SK-N-MC (cell line): ENCODE data around the gene ZNF710.

Experiments used
- DNase-seq: peaks from one replicate; pipeline ENCODE4 v3.0.0-alpha.2; 2011; ENCODE audit warnings: low read depth, low spot score
- H3K27ac ChIP-seq: fragments of 200-600 bp; sonication (generic); 2 replicates; pipeline ENCODE4 v1.5.1; 2016; ENCODE audit warnings: mixed run types
- H3K36me3 ChIP-seq: fragments of 200-600 bp; sonication (generic); 2 replicates; pipeline ENCODE4 v1.6.1; 2017; ENCODE audit warnings: antibody characterized with exemption, low read length, mixed read lengths; ENCODE audit not compliant: insufficient read depth
- H3K4me3 ChIP-seq: fragments of 200-600 bp; sonication (generic); 2 replicates; pipeline ENCODE4 v1.5.1; 2016
- H3K9ac ChIP-seq: fragments of 200-600 bp; sonication (generic); 2 replicates; pipeline ENCODE4 v1.8.0; 2017; ENCODE audit warnings: mixed run types, mixed read lengths; ENCODE audit not compliant: insufficient read length
- H3K9me3 ChIP-seq: fragments of 200-600 bp; sonication (generic); 2 replicates; pipeline ENCODE4 v1.6.1; 2017; ENCODE audit warnings: low read depth, mild to moderate bottlenecking, antibody characterized with exemption, low read length, moderate library complexity, mixed read lengths
- EZH2 ChIP-seq: fragments of 200-600 bp; sonication (generic); IDR thresholded peaks from one replicate; pipeline ENCODE4 v1.6.1; 2017; ENCODE audit warnings: antibody characterized with exemption
- FOXP2 ChIP-seq: optimal IDR thresholded peaks from 2 replicates; pipeline ENCODE3; 2011; ENCODE audit warnings: mild to moderate bottlenecking, moderate library complexity; ENCODE audit not compliant: insufficient read depth; ENCODE audit errors: extremely low read length, control extremely low read depth
- POLR2AphosphoS5 ChIP-seq: IDR thresholded peaks from 2 replicates; pipeline ENCODE4 v1.6.1; 2012; ENCODE audit warnings: mild to moderate bottlenecking, low read depth, low read length, borderline replicate concordance

Gene ZNF710

DNA sequence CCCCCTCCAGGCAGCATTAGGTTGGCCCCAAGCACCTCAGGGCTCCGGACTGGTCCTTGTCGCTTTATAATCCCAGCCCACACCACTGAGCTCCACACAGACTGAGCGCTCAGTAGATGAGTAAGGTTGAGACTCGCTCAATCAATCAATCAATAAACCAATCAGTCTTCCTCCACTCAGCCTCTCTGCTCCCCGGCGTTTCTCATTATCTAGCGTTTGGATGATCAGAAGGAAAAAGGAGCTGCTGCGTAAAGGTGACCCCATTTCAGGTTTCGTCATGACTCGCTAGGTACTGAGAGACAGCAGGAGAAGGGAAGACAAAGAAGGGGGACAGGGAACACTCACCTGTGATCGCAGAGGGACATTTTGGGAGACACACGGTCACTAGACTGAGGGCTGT is 41.2 kb downstream of the ZNF710 start:
- no peaks in the 10 kb centered on the region for H3K36me3 ChIP-seq
- H3K9me3 ChIP-seq: no peaks in the 10 kb centered on the region
- no peak overlapping the region for H3K9ac ChIP-seq
- no peak for DNase-seq
- H3K27ac ChIP-seq: no peak overlapping the region
- H3K4me3 ChIP-seq: no peak overlapping the region
- TF ChIP-seq POLR2AphosphoS5 (no peak), EZH2 (no peak), FOXP2 (no peak)

DNA sequence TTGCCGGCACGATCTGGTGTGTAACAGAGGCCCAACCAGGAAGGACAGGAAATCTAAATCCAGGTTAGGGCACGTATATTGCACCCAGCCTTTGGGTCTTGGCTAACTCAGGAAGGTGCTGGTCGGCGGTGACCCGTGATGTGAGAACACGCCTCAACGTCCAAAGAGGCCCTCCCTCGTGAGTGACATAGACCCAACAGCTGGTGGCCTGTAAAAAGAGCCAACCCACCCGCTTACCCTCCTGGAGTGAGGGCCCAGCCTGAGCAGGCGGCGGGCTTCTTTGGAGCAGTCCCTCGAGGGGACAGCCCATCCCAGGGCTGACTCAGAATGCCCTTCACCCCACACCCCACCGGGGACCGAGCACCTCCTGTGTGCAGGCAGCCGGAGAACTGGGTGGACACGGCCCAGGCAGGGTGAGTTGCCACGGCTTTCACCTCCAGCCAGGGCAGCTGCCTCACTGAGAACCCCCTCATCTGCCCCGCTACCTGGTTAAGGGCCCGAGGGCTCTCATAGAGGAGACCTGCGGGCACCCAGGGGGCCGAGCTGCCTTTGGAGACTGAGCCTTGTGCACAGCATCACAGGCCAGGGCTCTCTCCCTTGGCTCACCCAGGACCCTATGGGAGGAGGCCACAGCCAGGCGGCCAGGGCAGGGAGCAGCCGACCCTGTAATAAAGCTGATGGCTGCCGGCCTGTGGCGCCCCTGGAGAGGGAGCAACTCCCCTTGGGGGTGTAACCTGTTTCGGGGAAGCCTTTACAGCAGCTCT is 41.8 kb downstream of the ZNF710 start:
- no peak for TF ChIP-seq EZH2
- no peak for TF ChIP-seq FOXP2
- TF ChIP-seq POLR2AphosphoS5: no peak
- Histone ChIP-seq H3K4me3 (no peak overlapping the region), H3K27ac (no peak overlapping the region), H3K36me3 (no peaks in the 10 kb centered on the region), H3K9ac (no peak overlapping the region), H3K9me3 (no peaks in the 10 kb centered on the region)
- no peak for DNase-seq

DNA sequence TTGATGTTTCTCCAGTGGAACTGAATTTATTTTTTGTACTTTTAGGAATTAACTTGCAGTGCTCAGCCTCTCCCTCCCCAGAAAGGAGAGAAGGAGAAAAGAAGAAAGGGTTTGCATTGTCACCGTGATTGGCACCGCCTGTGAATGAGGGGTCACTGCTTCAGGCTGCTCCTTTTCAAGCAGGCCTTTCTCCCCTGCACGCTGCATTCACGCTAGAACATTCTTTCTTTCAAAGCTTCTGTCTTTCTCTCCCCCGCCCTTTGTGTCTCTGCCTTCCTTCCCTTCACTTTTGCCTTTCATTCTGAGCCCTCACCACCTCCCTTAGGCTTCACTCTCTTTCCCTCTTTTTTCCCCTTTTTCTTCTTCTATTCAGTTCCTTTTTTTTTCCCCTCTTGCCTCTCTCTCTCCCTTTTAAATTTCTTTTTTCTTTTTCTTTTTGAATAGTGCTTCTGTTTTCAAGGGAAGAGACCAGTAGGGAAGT is 42.4 kb downstream of the ZNF710 start:
- Histone ChIP-seq H3K36me3 (no peaks in the 10 kb centered on the region), H3K9me3 (no peaks in the 10 kb centered on the region), H3K9ac (peak overlapping the region; percentile 19), H3K27ac (peak overlapping the region; percentile 48; the same call in 1 of the 2 replicates), H3K4me3 (no peak overlapping the region)
- DNase-seq: no peak
- TF ChIP-seq FOXP2: no peak

DNA sequence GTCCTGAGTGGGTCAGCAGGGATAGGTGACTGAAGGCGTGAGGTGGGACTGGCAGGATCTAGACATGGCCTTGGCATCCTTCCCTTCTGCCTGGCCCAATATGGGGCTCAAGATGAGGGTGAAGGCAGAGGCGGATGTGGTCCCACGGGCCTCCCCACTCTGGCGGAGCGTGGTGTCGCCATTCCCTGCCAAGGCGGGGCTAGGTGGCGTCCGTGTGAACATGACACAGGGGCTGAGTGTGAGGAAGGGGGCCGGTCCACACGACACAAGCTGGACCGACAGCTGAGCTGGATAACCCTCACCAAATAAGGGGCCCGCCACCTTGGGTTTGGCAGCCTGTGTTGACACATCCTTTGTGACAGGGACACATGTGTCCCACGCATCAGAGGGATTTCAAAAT is 43.1 kb downstream of the ZNF710 start:
- Histone ChIP-seq H3K4me3 (no peak overlapping the region), H3K36me3 (no peaks in the 10 kb centered on the region), H3K9me3 (no peaks in the 10 kb centered on the region), H3K9ac (no peak overlapping the region), H3K27ac (no peak overlapping the region)
- TF ChIP-seq EZH2 (no peak), POLR2AphosphoS5 (no peak), FOXP2 (no peak)
- no peak for DNase-seq

DNA sequence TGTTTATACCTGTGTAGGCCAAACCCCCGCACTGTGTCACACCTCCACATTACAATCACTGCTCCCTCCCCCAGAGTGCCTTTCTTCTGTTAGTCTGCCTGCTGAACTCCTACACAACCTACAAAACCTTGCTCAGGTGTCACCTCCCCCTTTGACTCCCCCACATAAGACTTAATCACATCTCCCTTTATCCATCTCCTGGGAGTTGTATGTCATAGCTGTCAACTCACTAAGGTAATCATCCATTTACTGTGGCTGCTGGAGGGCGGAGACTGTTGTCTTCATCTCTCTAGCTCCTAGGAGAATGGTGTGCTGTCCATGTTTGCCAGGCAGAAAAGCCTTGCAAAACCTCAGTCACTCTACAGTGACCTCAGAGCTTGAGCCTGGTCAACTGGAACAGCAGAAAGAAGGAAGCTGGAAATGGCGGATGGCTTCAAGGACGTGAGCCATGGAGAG is 43.8 kb downstream of the ZNF710 start:
- TF ChIP-seq POLR2AphosphoS5 (no peak), FOXP2 (no peak), EZH2 (no peak)
- Histone ChIP-seq H3K36me3 (no peaks in the 10 kb centered on the region), H3K9ac (no peak overlapping the region), H3K4me3 (no peak overlapping the region), H3K27ac (no peak overlapping the region), H3K9me3 (no peaks in the 10 kb centered on the region)
- no peak for DNase-seq

DNA sequence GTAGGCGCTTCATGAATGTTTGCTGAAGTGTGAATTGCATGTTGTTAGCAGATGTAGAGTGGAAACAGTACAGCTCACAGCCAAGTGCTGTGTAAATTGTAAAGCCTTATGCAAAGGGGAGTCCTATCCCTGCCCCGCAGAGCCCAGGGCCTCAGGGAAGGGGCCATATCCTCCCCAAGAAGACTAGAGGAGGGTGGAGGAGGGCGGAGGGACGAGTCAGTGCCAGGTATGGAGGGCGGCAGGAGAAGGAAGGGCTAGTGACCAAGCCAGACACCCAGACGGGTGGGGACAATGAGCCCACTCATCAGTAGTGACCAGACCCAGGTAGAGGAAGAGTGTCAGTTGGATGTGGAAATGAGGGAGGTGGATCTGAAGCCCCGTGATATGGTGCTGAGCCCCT is 45.2 kb downstream of the ZNF710 start:
- H3K9me3 ChIP-seq: no peaks in the 10 kb centered on the region

DNA sequence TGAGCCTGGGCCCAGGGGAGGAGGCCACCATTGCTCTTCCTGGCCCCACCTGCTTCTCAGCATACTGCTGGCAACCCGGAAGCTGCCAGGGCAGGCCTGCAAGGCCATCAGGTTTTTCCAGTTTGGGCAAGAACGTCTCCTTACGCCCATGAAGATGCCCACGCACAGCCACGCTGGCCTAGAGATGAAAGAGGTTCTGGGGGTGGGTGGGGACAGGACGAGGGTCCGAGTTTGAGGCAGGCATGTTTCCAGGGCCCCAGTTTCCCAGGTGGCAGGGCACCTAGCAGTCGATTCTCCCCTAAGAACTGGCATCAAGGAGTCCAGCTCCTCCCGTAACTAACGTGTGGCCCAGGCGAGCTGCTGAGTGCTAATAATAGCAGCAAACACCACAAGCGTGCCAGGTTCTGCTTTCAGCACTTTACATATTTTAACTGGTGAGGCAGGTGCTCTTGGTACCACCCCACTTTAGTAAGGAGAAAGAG is 45.8 kb downstream of the ZNF710 start:
- no peaks in the 10 kb centered on the region for H3K36me3 ChIP-seq
- no peaks in the 10 kb centered on the region for H3K9me3 ChIP-seq
- no peak overlapping the region for H3K9ac ChIP-seq
- no peak for DNase-seq
- no peak overlapping the region for H3K27ac ChIP-seq
- H3K4me3 ChIP-seq: no peak overlapping the region
- no peak for TF ChIP-seq POLR2AphosphoS5
- no peak for TF ChIP-seq FOXP2
- TF ChIP-seq EZH2: no peak

More for the DNA sequence above, 45.2 kb downstream of the ZNF710 start:
- no peak for TF ChIP-seq EZH2
- no peak for TF ChIP-seq POLR2AphosphoS5
- H3K4me3 ChIP-seq: no peak overlapping the region
- no peak for DNase-seq
- H3K9ac ChIP-seq: no peak overlapping the region
- no peak overlapping the region for H3K27ac ChIP-seq
- H3K36me3 ChIP-seq: no peaks in the 10 kb centered on the region

DNA sequence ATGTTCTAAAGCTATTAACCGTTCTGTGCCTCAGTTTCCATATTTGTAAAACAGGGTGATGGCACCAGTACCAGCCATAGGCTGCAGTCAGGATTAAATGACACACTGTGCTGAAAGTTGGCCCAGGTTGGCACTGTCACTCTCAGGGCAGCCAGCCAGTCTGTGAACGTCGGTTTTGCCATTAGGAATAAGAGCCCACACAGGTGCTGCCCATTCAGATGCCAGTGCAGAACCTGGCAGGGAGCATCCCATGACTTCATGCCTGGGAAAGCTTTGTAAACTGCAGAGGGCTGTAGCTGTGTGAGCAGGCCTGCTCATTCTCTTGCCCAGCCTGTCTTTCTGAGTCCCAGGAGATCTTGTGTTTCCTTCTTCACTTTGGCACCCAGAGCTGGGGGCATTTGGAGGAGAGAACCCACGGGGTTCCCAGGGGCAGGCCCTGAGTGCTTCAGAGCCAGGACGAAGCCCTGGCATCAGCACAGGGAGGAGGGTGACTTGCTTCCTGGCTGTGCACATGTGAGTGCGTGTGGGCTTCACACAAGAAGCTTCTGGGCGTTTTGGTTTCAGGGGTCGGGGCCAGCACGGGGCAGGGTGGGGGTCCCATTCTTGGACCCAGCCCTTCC is 46.9 kb downstream of the ZNF710 start:
- TF ChIP-seq FOXP2 (no peak), EZH2 (no peak), POLR2AphosphoS5 (no peak)
- no peaks in the 10 kb centered on the region for H3K9me3 ChIP-seq
- no peak overlapping the region for H3K4me3 ChIP-seq
- H3K36me3 ChIP-seq: no peaks in the 10 kb centered on the region
- no peak for DNase-seq
- H3K9ac ChIP-seq: no peak overlapping the region
- H3K27ac ChIP-seq: no peak overlapping the region

DNA sequence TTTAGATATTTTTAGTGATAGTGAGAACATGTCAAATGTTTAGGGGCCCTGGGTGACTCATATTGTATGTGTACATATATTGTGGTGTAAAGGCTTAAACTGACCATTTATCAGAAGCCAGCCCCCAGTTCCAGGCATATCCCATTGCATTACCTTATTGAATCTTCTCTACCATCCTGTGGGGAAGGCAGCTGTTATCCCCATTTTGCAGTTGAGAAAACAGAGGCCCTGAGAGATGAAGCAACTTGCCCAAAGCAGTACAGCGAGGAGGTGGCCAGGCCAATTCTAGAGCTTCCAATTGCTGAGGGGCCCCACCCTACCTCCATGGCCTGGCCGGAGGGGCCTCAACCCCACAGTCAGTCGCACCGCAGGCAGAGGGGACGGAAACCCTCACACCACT is 47.9 kb downstream of the ZNF710 start:
- no peak for DNase-seq
- H3K36me3 ChIP-seq: no peaks in the 10 kb centered on the region
- TF ChIP-seq POLR2AphosphoS5: no peak
- TF ChIP-seq EZH2: no peak
- no peak for TF ChIP-seq FOXP2
- no peak overlapping the region for H3K9ac ChIP-seq
- no peaks in the 10 kb centered on the region for H3K9me3 ChIP-seq
- no peak overlapping the region for H3K27ac ChIP-seq
- no peak overlapping the region for H3K4me3 ChIP-seq
